Central memory CD4-positive, alpha-beta T cell (primary cell): ENCODE data around the gene EBNA1BP2.
"Not testable (repeated sequence)": the region's sequence is repeated elsewhere in the genome, so short reads cannot be mapped to it uniquely, and the experiment has no call there.

Experiments
- DNase-seq: peaks from one replicate; pipeline ENCODE4 v3.0.0; 2022

The EBNA1BP2 gene

DNA sequence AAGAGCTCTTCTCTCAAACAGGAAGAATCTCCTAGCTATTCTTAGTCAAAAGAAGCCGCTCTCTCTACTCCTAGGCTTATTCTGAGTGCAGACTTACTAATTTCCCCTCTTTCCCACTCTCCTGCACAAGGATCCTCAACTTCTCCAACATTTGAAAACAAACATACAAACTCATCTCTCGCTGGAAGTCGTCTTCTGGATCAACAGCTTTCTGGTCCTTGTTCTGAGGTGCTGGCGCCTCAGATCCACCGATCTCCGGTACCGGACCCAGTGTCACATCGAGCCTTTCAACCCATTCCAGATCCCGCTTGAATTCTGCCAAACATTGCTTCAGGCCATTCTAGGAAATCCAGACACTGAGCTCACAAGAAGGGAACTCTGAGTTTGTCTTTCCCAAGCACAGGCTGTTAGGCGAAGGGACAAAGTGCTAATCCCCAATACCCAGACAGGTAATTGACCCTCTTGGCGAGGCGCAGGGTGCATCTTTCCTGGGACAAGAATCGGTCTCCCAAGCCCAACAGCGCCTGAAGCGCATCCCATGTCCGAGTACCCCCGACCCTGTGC lies 696 bp downstream of the EBNA1BP2 start:
- DNase-seq, result no peak

DNA sequence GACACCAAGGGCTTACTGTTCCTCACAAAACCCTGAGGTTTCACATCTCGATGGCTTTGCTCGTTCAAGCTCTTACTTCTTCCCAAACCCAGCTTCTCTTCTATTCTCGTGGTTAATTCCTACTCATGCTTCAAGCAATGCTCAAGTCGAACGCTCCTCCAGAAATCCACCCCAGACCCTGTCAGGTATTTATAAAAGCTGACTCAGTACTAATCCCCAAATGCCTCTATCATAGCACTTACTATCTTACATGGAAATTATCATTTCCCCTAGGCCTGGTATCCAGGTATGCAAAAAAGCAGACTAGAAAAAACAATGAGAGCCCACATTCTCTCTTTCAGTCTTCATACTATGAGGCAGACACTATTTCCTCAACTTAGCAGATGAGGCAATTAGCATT lies 6.3 kb downstream of the EBNA1BP2 start:
- DNase-seq, result no peak

DNA sequence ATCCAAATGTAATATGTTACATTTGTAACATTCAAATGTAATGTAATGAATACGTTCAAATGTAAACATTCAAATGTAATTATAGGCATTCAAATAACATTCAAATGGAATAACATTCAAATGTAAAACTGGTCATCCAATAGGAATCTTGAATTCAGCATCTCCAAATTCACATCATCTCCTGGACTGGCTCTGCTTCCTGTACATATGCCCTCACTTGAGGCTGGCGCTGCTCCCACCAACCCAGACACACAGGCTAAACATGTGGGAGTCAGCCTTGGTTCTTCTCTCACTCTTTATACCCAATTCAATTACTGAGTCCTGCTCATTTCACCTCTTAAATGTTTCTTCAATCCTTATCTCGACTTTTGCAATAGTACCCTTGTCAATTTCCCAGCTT lies 6.9 kb downstream of the EBNA1BP2 start:
- no peak for DNase-seq

DNA sequence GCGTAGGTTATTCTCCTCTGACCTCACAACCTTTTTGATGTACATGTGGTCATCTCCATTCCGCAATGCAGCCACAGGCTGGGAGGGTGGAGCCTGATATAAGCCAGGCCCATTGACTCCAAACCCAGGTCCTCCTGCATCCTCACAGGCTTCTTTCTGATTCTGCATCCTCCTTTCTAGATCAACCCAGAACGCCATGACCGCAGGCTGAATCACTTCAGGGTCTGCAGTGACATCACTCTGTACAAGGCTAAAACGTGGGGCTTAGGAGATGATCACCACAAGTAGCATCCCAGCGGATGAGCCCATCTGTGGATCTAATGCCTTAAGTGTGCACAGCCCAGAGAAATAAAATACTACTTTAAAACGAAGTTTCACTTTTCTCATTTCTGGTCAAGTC lies 16.1 kb downstream of the EBNA1BP2 start:
- DNase-seq, result no peak

DNA sequence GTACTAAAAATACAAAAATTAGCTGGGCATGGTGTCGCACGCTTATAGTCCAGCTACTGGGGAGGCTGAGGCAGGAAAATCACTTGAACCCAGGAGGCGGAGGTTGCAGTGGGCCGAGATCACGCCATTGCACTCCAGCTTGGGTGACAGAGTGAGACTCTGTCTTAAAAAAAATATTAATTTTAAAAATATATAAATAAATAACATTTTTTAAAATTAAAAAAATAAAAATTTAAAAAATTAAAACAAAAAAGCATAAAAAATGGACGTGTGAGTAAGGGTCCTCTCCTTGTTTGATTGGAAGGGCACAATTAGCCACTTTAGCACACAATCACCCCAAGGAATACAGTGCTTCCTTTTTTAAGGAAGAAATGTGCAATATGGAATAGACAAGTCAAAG lies 18.6 kb downstream of the EBNA1BP2 start:
- DNase-seq, result no peak

DNA sequence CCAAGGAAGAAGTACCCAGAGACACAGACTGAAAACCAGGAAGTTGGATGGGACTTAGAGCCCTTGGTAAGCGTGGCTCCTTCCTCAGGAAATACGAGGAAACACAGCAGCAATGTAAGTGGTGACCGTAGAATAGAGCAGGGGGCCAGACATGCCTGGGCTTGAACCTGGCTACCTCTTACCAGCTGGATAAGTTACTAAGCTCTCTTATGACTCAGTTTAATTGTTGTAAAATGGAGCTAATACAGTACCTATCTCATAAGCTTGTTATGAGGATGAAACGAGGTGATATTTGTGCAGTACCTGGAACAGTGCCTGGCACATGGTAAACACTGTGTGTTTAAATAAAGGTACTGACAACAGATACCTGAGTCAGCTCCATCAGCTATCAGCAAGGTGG lies 19.2 kb downstream of the EBNA1BP2 start:
- no peak for DNase-seq

DNA sequence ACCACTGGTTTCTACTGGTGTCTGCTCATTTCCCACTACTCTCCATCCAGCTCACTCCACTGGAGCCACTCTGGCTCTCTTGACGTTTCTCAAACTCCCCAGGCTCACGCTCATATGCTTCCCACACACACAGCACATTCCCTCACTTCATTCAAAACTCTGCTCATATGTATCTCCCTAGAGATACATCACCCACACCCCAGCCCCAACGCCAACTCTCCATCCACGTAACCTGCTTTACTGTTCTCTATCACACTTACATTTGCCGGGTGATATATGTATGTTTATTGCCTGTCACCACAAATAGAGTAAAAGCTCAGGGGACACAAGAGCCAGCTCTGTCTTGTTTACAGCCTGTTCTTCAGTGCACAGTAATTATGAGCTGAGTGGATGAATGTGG lies 22.2 kb downstream of the EBNA1BP2 start:
- no peak for DNase-seq

DNA sequence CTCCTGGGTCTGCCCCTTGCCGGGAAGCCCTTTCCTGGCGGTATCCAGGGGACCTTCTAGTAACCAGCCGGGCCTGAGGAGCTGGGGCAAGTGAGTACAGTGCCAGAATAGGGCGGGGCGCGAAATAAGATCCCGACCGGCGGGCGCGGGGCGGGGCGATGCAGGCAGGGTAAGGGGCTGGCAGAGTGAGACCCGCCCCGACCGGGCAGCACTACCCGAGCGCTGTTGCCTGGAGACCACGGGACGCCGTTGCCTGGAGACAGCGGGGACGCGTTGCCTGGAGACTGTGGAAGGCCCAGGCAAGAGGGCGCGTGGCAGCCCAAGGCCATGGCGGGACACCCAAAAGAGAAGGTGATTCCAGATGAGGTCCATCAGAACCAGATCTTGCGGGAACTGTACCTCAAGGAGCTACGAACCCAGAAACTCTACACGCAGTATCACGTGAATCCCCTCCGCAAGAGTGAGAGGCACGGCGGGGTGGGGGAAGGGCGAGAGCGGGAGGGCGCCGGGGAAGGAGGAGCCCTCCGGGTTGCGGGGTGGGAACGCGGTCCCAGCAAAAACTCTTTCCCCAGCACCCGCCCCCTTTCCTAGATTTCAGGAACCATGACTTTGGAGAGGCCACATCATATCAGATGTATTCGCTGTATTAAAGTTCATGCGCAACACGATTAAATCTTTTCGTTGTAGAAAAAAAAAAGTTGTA lies 24.3 kb downstream of the EBNA1BP2 start:
- DNase-seq, result no peak

DNA sequence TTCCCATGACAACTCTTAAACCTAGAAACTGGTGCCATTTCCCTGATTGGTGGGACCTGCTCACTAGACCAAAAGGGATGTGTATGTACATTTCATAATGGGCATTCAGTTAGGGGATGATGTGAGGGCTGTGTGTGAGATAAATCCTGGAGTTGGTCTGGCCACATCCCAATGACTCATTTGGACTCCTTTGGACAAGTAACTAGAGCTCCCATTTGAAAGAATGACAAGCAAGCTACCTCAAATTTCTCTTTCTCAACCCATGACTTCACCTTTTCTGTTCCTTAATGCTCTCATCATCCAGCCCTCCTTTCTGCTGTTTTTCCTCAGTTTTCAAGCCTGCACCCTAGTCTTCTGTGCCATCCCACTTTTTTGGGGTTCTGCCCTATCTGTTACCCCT lies 27.9 kb downstream of the EBNA1BP2 start:
- no peak for DNase-seq

DNA sequence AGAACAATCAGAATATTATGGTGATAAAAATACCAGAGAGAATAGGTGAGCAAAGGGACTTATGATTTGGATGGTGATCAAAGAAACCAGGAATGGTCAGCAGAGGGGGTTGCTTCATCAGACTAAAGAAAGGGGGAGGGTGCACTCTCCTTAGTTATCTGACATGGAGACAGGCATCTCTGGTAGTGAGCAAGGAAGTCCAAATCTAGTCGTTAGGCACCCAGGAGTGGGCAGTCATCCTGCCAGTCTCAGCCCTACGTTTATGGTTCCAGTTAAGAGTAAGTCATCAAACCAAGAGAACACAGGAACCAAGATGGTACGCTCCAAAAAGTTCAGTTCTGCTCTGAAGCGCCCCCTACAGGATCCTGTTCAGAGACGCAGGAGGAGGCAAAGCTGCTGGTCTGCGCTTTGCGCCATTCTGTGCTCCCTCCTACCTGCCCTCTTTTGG lies 28.6 kb downstream of the EBNA1BP2 start:
- DNase-seq, result no peak

DNA sequence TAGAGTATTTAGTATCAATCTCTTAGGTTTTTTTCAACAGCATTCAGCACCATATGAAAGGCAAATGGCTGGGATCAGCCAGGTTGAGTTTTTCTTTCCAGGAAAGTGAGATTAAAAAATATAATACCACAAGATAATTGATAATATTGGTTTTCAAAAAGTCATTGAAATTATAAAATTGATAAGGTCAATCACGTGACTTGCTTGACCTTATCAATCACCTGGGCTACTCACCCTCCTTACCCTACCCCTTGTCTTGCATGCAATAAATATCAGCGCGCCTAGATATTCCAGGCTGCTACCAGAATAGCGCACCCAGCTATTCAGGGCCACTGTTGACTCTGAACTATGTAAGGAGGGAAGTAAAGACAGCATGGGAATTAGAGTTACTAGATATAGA lies 31.5 kb downstream of the EBNA1BP2 start:
- DNase-seq, result no peak

DNA sequence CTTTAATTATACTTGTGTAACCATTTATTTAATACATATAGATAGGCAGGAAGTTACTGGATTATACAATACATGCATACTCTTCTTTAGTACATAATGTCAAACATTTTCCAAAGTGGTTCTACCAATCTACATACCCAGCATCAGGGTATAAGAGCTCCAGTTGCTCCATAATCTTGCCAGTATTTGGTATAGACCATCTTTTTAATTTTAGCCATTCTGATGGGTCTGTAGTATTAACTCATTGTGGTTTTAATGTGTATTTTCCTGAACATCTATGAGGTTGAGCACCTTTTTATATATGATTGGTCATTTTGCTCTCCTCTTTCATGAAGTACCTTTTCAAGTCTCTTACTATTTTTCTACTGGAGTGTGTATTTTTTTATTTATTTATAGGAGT lies 32.1 kb downstream of the EBNA1BP2 start:
- DNase-seq, result no peak

DNA sequence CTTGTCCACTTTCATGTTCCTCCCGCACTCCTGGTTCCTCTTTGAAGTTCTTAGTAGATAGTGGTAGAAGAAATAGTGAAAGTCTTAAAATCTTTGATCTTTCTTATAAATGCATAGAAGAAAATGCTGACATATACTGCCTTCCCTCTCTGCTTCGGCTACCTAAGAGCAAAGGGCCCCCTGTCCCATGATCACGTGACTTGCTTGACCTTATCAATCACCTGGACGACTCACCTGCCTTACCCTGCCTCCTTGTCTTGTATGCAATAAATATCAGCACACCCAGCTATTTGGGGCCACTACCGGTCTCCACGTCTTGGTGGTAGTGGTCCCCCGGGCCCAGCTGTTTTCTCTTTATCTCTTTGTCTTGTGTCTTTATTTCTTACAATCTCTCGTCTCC lies 32.8 kb downstream of the EBNA1BP2 start:
- DNase-seq, result not testable (repeated sequence)

DNA sequence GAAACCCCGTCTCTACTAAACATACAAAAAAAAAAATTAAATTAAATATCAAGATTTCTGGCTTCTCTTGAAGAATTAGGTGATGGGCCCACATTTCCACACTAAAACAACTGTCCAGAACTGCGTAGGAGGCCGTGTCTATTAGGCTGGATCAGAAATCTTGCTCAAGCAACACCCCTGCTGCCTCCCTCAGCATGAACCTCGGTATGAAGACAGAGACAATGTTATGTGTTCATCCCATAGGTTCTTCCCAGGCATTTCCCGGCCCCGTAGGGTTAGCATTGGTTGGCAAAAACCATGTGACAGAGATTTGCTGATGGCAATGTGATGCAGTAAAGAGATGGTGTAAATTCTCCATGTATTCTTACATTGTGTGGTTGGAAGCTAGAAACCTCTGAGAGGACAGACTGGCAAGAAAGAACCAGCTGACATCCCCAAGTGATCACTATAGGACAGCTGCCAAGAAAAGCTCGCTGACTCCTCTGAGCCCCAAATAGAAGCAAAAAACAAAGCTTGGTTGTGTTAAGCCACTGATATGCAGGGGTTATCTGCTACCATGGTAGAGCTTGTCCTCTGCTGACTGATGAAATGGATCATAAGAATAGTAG lies 34.5 kb downstream of the EBNA1BP2 start:
- DNase-seq, result no peak

DNA sequence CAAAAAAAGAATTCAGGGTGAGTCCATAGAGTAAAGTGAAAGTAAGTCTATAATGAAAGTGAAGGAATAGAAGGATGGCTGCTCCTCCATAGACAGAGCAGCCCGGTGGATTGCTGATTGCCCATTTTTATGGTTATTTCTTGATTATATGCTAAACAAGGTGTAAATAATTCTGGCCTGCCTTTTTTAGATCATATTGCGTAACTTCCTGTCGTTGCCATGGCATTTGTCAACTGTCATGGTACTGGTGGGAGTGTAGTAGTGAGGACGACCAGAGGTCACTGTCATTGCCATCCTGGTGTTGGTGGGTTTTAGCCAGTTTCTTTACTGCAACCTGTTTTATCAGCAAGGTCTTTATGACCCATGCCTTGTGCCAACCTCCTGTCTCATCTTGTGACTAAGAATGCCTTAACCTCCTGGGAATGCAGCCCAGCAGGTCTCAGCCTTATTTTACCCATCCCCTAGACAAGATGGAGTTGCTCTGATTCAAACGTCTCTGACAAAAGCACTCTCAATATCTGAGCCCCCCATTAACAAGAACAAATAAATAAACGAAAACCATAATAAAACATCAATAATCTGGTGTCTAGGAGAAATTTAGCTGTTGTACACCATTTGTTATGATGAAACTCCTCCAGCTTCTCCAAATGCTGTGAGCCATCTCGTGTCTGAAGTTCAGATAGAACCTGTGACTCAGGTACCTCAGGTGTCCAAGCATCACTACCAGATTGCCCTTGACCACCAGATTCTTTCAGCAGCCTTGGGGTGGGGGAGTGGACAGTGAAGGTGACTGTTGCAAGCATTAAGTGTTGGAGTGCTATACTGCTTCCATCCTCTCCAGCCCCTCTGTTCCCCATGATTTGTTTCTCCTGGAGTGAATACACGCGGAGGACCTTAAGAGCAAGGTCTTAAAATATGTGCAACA lies 36.0 kb downstream of the EBNA1BP2 start:
- DNase-seq, result no peak

DNA sequence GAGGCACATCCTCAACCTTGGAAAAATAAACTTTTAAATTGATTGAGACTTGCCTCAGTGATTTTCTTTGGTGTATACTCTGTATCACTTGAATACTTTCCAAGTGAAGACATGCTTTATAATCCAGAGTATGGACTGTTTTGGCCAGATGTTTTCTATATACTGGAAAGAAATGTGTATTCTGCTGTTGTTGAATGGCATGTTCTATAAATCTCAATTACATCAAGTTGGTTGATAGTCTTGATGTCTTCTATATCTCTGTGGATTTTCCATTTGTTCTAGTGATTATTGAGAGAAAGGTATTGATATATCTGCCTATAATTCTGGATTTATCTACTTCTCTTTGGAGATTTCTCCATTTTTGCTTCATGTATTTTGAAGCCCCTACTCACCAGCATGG lies 37.5 kb downstream of the EBNA1BP2 start:
- DNase-seq, result no peak

DNA sequence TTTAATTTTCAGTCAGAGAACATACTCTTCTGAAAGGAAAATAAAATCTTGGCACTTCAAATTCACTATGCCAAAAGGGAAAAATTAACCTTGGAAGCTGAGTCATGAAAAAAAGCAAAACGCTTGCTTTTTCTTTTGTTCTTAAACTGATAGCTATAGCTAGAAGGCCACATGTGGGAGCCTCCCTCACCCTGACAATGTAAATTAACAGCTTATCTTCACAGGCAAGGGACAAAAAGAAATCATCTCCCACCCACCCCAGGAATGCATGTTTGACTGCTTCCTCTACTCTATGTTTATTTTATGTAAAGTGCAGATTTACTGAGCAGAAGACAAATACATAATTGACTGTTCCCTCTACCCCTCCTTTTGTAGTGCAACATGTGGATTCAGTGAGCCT lies 38.0 kb downstream of the EBNA1BP2 start:
- DNase-seq, result no peak

DNA sequence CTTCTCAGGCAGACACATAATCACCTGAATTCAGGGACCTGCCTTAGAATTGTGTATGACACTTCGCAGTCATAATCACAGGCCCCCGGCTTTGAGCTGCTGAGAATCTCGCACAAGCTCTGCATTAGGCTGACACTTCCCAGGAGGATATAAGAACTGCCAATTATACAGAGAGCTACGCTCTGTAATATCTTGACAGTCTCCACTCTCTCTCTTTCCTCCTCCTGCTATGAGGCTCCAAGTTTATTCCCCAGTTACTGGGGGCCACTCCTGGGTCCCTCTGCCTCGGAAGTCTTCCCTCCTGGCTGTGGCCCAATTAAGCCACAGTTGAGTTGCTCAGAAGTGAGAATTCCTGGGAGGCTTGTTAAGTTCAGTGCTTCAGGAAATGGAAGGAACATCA lies 42.7 kb downstream of the EBNA1BP2 start:
- DNase-seq, result no peak

DNA sequence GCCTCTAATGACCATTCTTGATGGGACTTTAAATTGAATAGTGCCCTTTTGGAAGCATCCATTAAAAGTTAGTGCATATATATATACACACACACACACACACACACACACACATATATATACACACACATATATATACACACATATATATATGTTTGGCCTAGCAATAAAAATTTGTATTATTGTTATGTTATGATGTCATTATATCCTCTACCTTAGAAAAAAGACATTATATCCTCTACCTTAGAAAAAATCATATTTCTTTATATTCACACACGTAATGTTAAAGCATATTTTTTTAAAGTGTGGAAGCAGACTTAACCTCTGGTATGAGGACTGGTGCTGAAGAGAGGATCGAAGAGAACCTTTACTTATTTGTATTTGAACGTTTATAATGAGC lies 43.3 kb downstream of the EBNA1BP2 start:
- no peak for DNase-seq

DNA sequence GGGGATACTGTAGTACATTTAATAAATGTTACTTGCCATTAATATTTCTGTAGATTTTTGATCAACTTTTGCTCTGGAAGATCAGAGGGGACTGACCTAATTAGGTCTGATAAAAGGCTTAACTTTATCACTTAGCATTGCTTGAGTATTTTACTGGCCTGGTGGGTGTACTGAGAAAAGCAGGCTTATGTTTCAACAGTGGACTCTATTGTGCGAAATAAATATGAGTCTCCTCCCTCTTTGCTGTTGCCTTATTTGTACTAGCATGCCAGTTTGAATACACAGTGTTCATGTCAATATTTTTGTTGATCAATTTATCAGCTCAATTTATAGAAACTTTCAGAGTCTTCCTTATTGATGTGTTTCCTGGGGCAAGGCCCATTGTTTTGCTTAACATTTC lies 49.1 kb downstream of the EBNA1BP2 start:
- no peak for DNase-seq

DNA sequence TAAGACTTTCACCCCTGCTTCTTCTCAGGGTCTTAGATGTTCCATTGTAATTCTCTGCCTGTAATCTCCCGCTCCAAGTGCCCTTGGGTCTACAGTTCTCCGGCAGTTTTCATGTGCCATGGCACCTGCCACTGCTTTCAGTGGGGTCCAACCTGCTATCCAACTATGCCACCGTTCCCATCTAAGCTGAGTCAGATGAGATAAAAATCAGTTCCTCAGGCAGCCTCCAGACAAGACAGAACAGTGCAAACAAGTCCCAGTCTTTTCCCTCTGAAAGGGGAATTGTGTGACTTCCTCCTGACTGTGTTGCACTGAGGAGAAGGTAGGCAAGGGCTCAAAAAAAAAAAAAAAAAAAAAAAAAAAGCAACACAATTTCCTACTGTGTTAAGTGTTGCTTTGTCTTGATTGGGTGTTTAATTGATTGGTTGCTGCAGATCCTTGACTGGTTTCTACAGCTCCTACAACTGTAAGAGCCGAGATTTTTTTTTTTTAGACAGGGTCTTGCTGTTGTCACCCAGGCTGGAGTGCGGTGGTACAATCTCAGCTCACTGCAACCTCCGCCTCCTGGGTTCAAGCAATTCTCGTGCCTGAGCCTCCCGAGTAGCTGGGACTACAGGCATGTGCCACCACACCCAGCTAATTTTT lies 50.7 kb downstream of the EBNA1BP2 start:
- DNase-seq, result no peak

DNA sequence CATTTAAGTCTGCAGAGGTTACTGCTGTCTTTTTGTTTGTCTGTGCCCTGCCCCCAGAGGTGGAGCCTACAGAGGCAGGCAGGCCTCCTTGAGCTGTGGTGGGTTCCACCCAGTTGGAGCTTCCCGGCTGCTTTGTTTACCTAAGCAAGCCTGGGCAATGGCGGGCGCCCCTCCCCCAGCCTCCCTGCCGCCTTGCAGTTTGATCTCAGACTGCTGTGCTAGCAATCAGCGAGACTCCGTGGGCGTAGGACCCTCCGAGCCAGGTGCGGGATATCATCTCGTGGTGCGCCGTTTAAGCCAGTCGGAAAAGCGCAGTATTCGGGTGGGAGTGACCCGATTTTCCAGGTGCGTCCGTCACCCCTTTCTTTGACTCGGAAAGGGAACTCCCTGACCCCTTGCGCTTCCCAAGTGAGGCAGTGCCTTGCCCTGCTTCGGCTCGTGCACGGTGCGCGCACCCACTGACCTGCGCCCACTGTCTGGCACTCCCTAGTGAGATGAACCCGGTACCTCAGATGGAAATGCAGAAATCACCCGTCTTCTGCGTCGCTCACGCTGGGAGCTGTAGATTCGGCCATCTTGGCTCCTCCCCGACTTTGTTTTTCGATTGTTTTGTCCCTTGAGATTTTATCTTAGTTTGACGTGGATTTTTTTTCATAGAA lies 52.0 kb downstream of the EBNA1BP2 start:
- not testable (repeated sequence) for DNase-seq
